Bronchial epithelial cell (primary cell): ENCODE results near the gene BCAS3. TPM values are rescaled to one million over a fixed set of nuclear protein-coding genes. Genes with fewer than 3 reads are reported as not detected.

Source experiments
- DNase-seq: peaks from one replicate; pipeline ENCODE4 v3.0.0-alpha.2; 2010; ENCODE audit warnings: low read depth
- FAIRE-seq: peaks from 2 replicates; lab custom pipeline; 2011; peaks lifted over from hg19 to GRCh38; lab: Jason Lieb, UNC
- H3K27me3 ChIP-seq: 2 replicates; pipeline ENCODE4 v1.5.1; 2011; ENCODE audit warnings: low read length; ENCODE audit not compliant: control insufficient read depth, insufficient read depth
- H3K36me3 ChIP-seq: 2 replicates; pipeline ENCODE4 v1.5.1; 2011; ENCODE audit warnings: low read length; ENCODE audit not compliant: control insufficient read depth, insufficient read depth
- H3K4me3 ChIP-seq: 2 replicates; pipeline ENCODE4 v1.5.1; 2011; ENCODE audit warnings: mild to moderate bottlenecking, low read depth, low read length, control low read depth
- total RNA-seq: library from RNA; depleted of rRNA; stranded (reverse); fragments of >200 nt; gene quantifications from 2 replicates; pipeline ENCODE4 v1.2.1, GENCODE V29; 2014
- TF ChIP-seq, protein P1 (sequence below): IDR thresholded peaks from 2 replicates; pipeline ENCODE4 v1.5.1; 2011; ENCODE audit warnings: mild to moderate bottlenecking, moderate library complexity, low read length, control low read depth, inconsistent platforms; ENCODE audit not compliant: insufficient read depth, severe bottlenecking

BCAS3 gene
- total RNA-seq, 1 donor from 2014 or later: 10.3 TPM

DNA sequence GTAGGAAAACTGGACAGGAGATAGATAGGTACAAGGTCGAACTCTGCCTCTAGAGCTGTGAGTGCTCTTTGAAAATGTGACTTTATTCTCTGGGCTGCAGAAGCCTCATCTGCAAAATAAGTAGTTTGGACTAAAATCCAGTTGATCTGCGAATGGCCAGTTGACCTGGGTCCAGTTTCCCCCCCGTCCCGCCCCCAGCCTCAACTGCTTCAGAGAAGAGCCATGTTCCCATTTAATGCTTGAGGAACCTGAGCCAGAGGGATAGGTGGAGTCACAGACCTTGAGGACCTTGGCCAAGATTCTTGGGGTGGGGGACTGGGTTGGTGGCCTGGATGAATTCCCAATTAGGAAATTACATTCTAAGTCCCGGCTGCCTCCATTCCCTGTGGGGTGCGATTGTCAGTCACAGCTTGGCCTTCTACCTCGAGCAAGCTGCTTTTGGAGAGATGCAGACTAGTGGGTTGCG, 736.0 kb downstream of the BCAS3 start:
- Histone ChIP-seq H3K27me3 (peaks cover 11% of the 10 kb centered on the region), H3K36me3 (no peaks in the 10 kb centered on the region), H3K4me3 (no peak overlapping the region)
- no peak for DNase-seq
- no peak for FAIRE-seq
- TF ChIP-seq, protein P1, sequence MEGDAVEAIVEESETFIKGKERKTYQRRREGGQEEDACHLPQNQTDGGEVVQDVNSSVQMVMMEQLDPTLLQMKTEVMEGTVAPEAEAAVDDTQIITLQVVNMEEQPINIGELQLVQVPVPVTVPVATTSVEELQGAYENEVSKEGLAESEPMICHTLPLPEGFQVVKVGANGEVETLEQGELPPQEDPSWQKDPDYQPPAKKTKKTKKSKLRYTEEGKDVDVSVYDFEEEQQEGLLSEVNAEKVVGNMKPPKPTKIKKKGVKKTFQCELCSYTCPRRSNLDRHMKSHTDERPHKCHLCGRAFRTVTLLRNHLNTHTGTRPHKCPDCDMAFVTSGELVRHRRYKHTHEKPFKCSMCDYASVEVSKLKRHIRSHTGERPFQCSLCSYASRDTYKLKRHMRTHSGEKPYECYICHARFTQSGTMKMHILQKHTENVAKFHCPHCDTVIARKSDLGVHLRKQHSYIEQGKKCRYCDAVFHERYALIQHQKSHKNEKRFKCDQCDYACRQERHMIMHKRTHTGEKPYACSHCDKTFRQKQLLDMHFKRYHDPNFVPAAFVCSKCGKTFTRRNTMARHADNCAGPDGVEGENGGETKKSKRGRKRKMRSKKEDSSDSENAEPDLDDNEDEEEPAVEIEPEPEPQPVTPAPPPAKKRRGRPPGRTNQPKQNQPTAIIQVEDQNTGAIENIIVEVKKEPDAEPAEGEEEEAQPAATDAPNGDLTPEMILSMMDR: no peak

DNA sequence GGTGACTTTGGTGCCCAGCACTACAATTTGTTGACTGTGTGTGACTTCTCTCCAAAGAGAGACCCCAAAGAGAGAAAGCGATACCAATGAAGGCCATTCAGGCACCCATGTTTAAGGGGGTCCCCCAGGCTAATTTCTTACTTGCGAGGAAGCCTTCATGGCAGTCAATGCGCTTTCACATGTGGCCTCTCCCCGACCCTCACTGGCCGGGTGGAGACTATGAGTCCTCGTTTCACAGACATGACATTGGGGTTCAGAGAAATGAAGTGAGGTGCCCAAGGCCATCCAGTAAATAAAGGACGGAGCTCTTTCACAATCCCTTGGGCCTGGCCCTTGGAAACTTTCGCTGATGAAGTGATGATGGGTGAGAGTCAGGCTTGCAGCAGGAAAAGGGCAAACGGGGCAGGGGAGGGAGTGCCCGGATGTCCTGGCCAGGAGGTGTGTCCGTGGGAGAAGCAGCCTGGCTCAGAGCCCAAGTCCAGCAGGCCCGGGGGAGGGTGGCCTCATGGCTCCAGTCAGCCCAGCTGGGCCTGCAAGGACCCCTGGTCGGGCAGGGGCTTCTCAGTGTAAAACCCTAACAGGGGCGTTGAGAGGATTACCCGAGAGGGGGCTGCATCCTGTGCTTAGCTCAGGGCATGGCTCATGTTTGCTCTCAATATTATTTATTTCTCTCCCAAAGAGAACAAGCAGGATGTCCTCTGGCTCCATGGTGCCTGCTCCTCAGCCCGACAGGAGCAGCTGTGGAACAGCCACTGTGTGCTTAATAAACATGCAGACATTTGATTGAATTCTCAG, 736.7 kb downstream of the BCAS3 start:
- Histone ChIP-seq H3K36me3 (no peaks in the 10 kb centered on the region), H3K27me3 (peaks cover 13% of the 10 kb centered on the region), H3K4me3 (no peak overlapping the region)
- no peak for DNase-seq
- FAIRE-seq: no peak
- TF ChIP-seq, protein P1: no peak

DNA sequence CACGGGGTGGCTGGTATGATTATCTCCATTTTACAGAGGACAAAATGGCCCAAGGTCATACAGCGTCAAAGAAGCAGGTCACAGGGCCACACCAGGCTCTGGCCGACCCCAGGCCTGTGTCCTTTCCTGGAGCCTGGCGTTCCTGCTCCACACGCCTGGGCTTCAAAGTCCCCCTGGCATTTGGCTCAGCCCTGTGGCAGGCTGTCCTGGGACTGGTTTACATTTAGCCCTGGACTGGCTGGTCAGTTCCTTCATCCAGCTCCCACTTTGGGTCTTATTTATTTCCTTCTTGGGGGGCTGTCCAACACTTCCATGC, 737.2 kb downstream of the BCAS3 start:
- no peak for FAIRE-seq
- no peaks in the 10 kb centered on the region for H3K36me3 ChIP-seq
- DNase-seq: no peak
- H3K4me3 ChIP-seq: no peak overlapping the region
- H3K27me3 ChIP-seq: peaks cover 16% of the 10 kb centered on the region
- TF ChIP-seq, protein P1: no peak

DNA sequence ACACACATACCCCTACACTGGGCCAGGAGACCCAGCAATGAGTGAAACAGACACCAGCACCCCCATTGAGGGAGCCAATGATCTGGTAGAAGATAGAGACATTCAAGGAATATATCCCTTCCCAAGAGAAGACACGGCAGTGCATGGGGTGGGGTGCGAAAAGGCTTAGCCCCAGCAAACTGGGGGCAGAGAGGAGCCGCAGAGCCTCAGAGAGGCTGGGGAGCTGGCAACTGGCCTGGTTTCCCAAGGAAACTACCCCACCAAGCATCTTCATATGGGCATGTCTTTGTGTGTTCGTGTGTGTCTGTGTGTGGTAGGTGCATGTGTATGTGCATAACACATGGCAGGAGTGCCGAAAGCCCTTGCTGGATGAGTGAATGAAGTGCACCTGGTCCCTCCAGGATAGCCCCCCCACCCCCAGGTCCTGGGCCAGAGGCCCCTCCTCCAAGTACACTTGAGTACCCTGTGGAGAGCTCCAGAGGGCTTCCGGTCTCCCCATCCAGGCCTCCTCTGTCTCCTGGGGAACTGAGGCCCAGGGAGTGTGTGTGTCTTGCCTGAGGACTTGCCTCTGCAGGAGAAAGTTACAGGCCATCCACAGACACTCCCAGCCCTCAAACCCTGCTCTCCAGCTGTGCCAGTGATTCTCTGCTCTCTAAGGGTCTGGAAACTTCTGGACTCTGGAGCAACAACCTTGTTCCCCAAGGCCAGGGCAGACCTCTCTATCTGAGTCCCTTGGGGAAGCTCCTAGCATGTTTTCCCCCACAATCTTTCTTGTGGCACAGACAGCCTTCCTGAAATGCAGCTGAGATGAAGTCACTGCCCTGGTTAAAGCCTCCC, 737.9 kb downstream of the BCAS3 start:
- Histone ChIP-seq H3K36me3 (no peaks in the 10 kb centered on the region), H3K27me3 (peaks cover 15% of the 10 kb centered on the region), H3K4me3 (no peak overlapping the region)
- DNase-seq (no peak), FAIRE-seq (no peak)
- TF ChIP-seq, protein P1: no peak

DNA sequence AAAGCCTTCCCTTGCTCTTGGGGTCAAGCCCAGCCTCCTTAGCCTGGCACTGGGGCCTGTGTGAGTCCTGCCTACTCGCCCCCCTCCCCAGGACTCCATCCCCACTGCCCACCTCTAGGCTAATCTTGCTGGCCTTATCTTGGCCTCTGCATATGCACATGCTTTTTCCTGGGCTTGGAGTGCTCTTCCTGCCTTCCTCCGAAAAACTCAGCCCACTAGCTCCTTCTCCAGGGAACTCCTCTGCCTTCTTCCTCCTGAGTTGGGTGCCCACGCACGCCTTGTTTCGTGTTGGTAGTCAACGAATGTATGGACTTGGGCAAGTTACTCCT, 738.5 kb downstream of the BCAS3 start:
- Histone ChIP-seq H3K4me3 (no peak overlapping the region), H3K36me3 (no peaks in the 10 kb centered on the region), H3K27me3 (peaks cover 16% of the 10 kb centered on the region)
- DNase-seq (no peak), FAIRE-seq (no peak)
- TF ChIP-seq, protein P1: no peak
